ENCODE measurements around the gene SLC6A17.

The SLC6A17 gene

GRCh38 chr1:110221119-110221518, 70.8 kb downstream of the SLC6A17 start:
- Mint-ChIP-seq H3K4me3 (no peak overlapping the region), H3K4me1 (peaks cover 0 to 5% of the 10 kb centered on the region in 2 donors), H3K36me3 (peaks cover 17 to 19% of the 10 kb centered on the region in 2 donors), H3K27me3 (no peaks in the 10 kb centered on the region), H3K9me3 (no peaks in the 10 kb centered on the region), H3K27ac (no peak overlapping the region)
- DNase-seq (no peak), ATAC-seq (replicated peaks) (no peak)

- DNase-seq (no peak), ATAC-seq (replicated peaks) (no peak)
- Mint-ChIP-seq H3K27me3 (no peaks in the 10 kb centered on the region), H3K36me3 (peaks cover 19 to 22% of the 10 kb centered on the region in 2 donors), H3K9me3 (no peaks in the 10 kb centered on the region), H3K27ac (peak overlapping the region; percentile 15), H3K4me3 (no peak overlapping the region), H3K4me1 (peaks cover 0 to 2% of the 10 kb centered on the region in 2 donors)
Measured at GRCh38 chr1:110223127-110223526, 72.8 kb downstream of the SLC6A17 start.

- H3K4me1 Mint-ChIP-seq = peaks cover 0 to 2% of the 10 kb centered on the region in 2 donors
- ATAC-seq (replicated peaks) = no peak
- H3K36me3 Mint-ChIP-seq = peaks cover 19 to 22% of the 10 kb centered on the region in 2 donors
- no peaks in the 10 kb centered on the region for H3K9me3 Mint-ChIP-seq
- H3K27ac Mint-ChIP-seq = peak overlapping the region; percentile 15
- no peak overlapping the region for H3K4me3 Mint-ChIP-seq
- no peak for DNase-seq
- no peaks in the 10 kb centered on the region for H3K27me3 Mint-ChIP-seq
Measured at GRCh38 chr1:110223581-110223980, 73.3 kb downstream of the SLC6A17 start.

GRCh38 chr1:110224240-110224995, 74.1 kb downstream of the SLC6A17 start:
- Mint-ChIP-seq H3K27me3 (no peaks in the 10 kb centered on the region), H3K9me3 (no peaks in the 10 kb centered on the region)

GRCh38 chr1:110225212-110225611, 74.9 kb downstream of the SLC6A17 start:
- no peaks in the 10 kb centered on the region for H3K27me3 Mint-ChIP-seq
- H3K9me3 Mint-ChIP-seq = no peaks in the 10 kb centered on the region
- peaks cover 22 to 29% of the 10 kb centered on the region in 2 donors for H3K36me3 Mint-ChIP-seq
- ATAC-seq (replicated peaks) = no peak
- H3K27ac Mint-ChIP-seq = no peak overlapping the region
- DNase-seq = no peak
- H3K4me1 Mint-ChIP-seq = peaks cover 0 to 2% of the 10 kb centered on the region in 2 donors
- H3K4me3 Mint-ChIP-seq = no peak overlapping the region

More at GRCh38 chr1:110224240-110224995, 74.1 kb downstream of the SLC6A17 start:
- H3K27ac Mint-ChIP-seq = no peak overlapping the region
- peaks cover 22 to 24% of the 10 kb centered on the region in 2 donors for H3K36me3 Mint-ChIP-seq
- DNase-seq = no peak
- no peak overlapping the region for H3K4me3 Mint-ChIP-seq
- H3K4me1 Mint-ChIP-seq = peaks cover 0 to 2% of the 10 kb centered on the region in 2 donors
- no peak for ATAC-seq (replicated peaks)

GRCh38 chr1:110225756-110226404, 75.6 kb downstream of the SLC6A17 start:
- Mint-ChIP-seq H3K27me3 (no peaks in the 10 kb centered on the region), H3K4me3 (no peak overlapping the region), H3K36me3 (peaks cover 22 to 29% of the 10 kb centered on the region in 2 donors), H3K27ac (no peak overlapping the region), H3K4me1 (peaks cover 0 to 2% of the 10 kb centered on the region in 2 donors), H3K9me3 (no peaks in the 10 kb centered on the region)
- no peak for ATAC-seq (replicated peaks)
- DNase-seq = no peak

GRCh38 chr1:110227774-110228173, 77.5 kb downstream of the SLC6A17 start:
- Mint-ChIP-seq H3K27ac (no peak overlapping the region), H3K9me3 (no peaks in the 10 kb centered on the region), H3K36me3 (peaks cover 24 to 28% of the 10 kb centered on the region in 2 donors), H3K27me3 (no peaks in the 10 kb centered on the region), H3K4me1 (peaks cover 0 to 2% of the 10 kb centered on the region in 2 donors), H3K4me3 (no peak overlapping the region)
- DNase-seq (no peak), ATAC-seq (replicated peaks) (no peak)

- Mint-ChIP-seq H3K4me1 (peaks cover 1 to 2% of the 10 kb centered on the region in 2 donors), H3K4me3 (no peak overlapping the region), H3K36me3 (peaks cover 18 to 22% of the 10 kb centered on the region in 2 donors), H3K27ac (no peak overlapping the region), H3K27me3 (no peaks in the 10 kb centered on the region), H3K9me3 (no peaks in the 10 kb centered on the region)
- DNase-seq (no peak), ATAC-seq (replicated peaks) (no peak)
Measured at GRCh38 chr1:110228381-110228780, 78.1 kb downstream of the SLC6A17 start.

- ATAC-seq (replicated peaks) (no peak), DNase-seq (no peak)
- H3K27ac Mint-ChIP-seq = no peak overlapping the region
- peaks cover 2 to 5% of the 10 kb centered on the region in 2 donors for H3K4me1 Mint-ChIP-seq
- H3K9me3 Mint-ChIP-seq = no peaks in the 10 kb centered on the region
- no peaks in the 10 kb centered on the region for H3K27me3 Mint-ChIP-seq
- H3K4me3 Mint-ChIP-seq = no peak overlapping the region
- H3K36me3 Mint-ChIP-seq = peaks cover 15 to 21% of the 10 kb centered on the region in 2 donors
Measured at GRCh38 chr1:110228869-110229268, 78.6 kb downstream of the SLC6A17 start.

- H3K4me3 Mint-ChIP-seq = no peak overlapping the region
- peaks cover 0 to 5% of the 10 kb centered on the region in 2 donors for H3K4me1 Mint-ChIP-seq
- peaks cover 9 to 17% of the 10 kb centered on the region in 2 donors for H3K36me3 Mint-ChIP-seq
- peak overlapping the region; percentile 1 for H3K27ac Mint-ChIP-seq
- ATAC-seq (replicated peaks) (no peak), DNase-seq (no peak)
- H3K9me3 Mint-ChIP-seq = no peaks in the 10 kb centered on the region
- H3K27me3 Mint-ChIP-seq = no peaks in the 10 kb centered on the region
Measured at GRCh38 chr1:110229348-110230001, 79.2 kb downstream of the SLC6A17 start.

GRCh38 chr1:110230381-110231199, 80.3 kb downstream of the SLC6A17 start:
- H3K27ac Mint-ChIP-seq = no peak overlapping the region
- H3K4me3 Mint-ChIP-seq = no peak overlapping the region
- DNase-seq (no peak), ATAC-seq (replicated peaks) (no peak)
- H3K9me3 Mint-ChIP-seq = no peaks in the 10 kb centered on the region
- H3K36me3 Mint-ChIP-seq = peaks cover 8 to 20% of the 10 kb centered on the region in 2 donors
- no peaks in the 10 kb centered on the region for H3K27me3 Mint-ChIP-seq
- H3K4me1 Mint-ChIP-seq = peaks cover 2 to 15% of the 10 kb centered on the region in 2 donors

- Mint-ChIP-seq H3K4me1 (peaks cover 12 to 44% of the 10 kb centered on the region in 2 donors), H3K36me3 (peaks cover 4 to 20% of the 10 kb centered on the region in 2 donors), H3K4me3 (no peak overlapping the region), H3K27ac (peak overlapping the region; percentile 43), H3K9me3 (no peaks in the 10 kb centered on the region), H3K27me3 (no peaks in the 10 kb centered on the region)
- DNase-seq (no peak), ATAC-seq (replicated peaks) (no peak)
Measured at GRCh38 chr1:110233861-110234260, 83.6 kb downstream of the SLC6A17 start.

GRCh38 chr1:110234691-110235090, 84.4 kb downstream of the SLC6A17 start:
- Mint-ChIP-seq H3K36me3 (peaks cover 6 to 15% of the 10 kb centered on the region in 2 donors), H3K9me3 (no peaks in the 10 kb centered on the region), H3K4me1 (peaks cover 19 to 52% of the 10 kb centered on the region in 2 donors), H3K4me3 (no peak overlapping the region), H3K27me3 (no peaks in the 10 kb centered on the region), H3K27ac (peak overlapping the region; percentile 38)
- DNase-seq (no peak), ATAC-seq (replicated peaks) (no peak)

All from stimulated activated naive B cell treated with anti-CD40 and anti-IgM and Interleukin-4, amounts not matched to agents 10 μg/mL and 1 μg/mL and 100 μg/mL, for 72 hours (primary cell).